LNCAP (cell line): ENCODE measurements around the gene USP6NL.

Experiments
- TF ChIP-seq, protein P1 (sequence below): fragments of 450-650 bp; IDR thresholded peaks from 2 replicates; pipeline ENCODE4 v1.5.1; 2017; ENCODE audit warnings: mild to moderate bottlenecking

Gene USP6NL

DNA sequence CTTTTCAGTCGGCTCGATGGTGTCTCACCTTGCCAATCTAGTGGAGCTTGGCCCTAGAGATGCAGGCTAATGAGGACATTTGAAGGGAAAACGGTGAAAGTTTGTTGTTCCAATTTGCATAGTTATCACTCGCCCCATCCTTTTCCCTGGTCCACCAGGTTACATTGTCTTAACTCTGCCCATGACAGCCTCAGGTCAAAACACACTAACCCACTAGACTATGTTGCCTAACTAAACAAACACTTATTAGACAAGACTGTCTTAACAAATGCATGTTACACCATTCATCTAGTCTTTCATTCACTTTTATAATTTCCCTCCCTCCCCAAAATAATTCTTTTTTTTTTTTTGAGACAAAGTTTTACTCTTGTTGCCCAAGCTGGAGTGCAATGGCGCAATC lies 40.7 kb downstream of the USP6NL start:
- TF ChIP-seq, protein P1, sequence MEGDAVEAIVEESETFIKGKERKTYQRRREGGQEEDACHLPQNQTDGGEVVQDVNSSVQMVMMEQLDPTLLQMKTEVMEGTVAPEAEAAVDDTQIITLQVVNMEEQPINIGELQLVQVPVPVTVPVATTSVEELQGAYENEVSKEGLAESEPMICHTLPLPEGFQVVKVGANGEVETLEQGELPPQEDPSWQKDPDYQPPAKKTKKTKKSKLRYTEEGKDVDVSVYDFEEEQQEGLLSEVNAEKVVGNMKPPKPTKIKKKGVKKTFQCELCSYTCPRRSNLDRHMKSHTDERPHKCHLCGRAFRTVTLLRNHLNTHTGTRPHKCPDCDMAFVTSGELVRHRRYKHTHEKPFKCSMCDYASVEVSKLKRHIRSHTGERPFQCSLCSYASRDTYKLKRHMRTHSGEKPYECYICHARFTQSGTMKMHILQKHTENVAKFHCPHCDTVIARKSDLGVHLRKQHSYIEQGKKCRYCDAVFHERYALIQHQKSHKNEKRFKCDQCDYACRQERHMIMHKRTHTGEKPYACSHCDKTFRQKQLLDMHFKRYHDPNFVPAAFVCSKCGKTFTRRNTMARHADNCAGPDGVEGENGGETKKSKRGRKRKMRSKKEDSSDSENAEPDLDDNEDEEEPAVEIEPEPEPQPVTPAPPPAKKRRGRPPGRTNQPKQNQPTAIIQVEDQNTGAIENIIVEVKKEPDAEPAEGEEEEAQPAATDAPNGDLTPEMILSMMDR = no peak

- TF ChIP-seq, protein P1 = no peak
These were observed 42.0 kb downstream of the USP6NL start for GRCh38 chr10:11569471-11569870.

- TF ChIP-seq, protein P1 = no peak
These were observed 42.9 kb downstream of the USP6NL start for GRCh38 chr10:11568578-11568977.

GRCh38 chr10:11564741-11565140 lies 46.7 kb downstream of the USP6NL start:
- TF ChIP-seq, protein P1 = no peak

GRCh38 chr10:11563936-11564335 lies 47.5 kb downstream of the USP6NL start:
- TF ChIP-seq, protein P1 = no peak

DNA sequence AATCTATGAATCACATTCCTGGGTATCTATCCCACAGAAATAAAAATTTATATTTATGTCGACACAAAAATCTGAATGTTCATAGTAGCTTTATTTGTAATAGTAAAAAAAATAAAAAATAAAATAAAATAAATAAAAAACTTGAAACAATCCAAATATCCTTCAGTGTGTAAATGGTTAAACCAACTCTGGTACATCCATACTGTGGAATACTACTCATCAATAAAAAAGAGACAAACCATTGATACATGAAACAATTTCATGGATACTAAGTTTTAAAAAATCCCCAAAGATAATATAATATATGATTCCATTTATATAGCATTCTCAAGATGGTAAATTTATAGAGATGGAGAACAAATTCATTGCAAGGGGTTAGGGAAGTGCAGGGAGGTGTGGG lies 48.6 kb downstream of the USP6NL start:
- TF ChIP-seq, protein P1 = no peak

DNA sequence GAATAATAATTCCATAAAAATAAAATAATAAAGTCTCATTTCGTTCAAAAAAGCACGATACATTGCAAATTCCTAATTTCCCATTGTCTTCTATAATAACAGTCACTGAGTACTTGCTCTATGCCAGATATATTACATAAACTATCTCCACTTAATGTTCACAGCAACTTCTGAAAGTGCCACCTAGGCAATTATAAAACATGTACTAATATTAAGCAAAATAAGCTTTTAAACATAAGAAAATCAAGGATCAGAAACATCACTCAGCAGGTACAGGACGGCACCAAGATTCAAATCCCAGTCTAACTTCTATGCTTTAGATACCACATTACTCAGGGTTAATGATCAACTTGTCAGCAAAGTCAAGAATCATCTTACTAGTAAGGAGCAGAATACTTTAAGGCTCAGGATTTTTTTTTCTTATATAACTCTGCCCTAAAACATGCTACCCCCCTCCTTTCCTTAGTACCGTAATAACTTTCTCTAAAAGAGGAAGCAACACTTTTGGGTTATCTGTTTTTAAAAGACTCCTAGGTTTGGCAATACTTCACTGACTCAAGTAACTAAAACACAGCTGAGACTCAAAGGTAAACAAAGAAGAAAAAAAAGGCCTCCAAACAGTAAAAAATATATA lies 51.3 kb downstream of the USP6NL start:
- TF ChIP-seq, protein P1 = no peak

GRCh38 chr10:11557967-11558366 lies 53.5 kb downstream of the USP6NL start:
- TF ChIP-seq, protein P1 = no peak
